NCI-H82 (cell line): ENCODE measurements around the gene TRPM4.

Experiments used
- DNase-seq: peaks from one replicate; lab custom pipeline; 2025; lab: John Stamatoyannopoulos, UW

Gene TRPM4

GRCh38 chr19:49231804-49232203, 74.2 kb downstream of the TRPM4 start:
- DNase-seq, result no peak

- DNase-seq, result no peak
These were observed 75.6 kb downstream of the TRPM4 start for GRCh38 chr19:49233163-49233562.

GRCh38 chr19:49241769-49242168, 84.2 kb downstream of the TRPM4 start:
- no peak for DNase-seq

- no peak for DNase-seq
These were observed 85.5 kb downstream of the TRPM4 start for GRCh38 chr19:49243129-49243528.

- DNase-seq, result no peak
These were observed 86.1 kb downstream of the TRPM4 start for GRCh38 chr19:49243726-49244125.

GRCh38 chr19:49244256-49244655, 86.7 kb downstream of the TRPM4 start:
- no peak for DNase-seq

- DNase-seq, result no peak
These were observed 90.1 kb downstream of the TRPM4 start for GRCh38 chr19:49247676-49248075.

GRCh38 chr19:49249933-49250332, 92.3 kb downstream of the TRPM4 start:
- DNase-seq, result no peak

GRCh38 chr19:49255674-49256073, 98.1 kb downstream of the TRPM4 start:
- no peak for DNase-seq

- DNase-seq, result no peak
These were observed 99.1 kb downstream of the TRPM4 start for GRCh38 chr19:49256691-49257090.
